PC-3 (cell line): ENCODE results near the gene ISYNA1. TPM values are rescaled to one million over a fixed set of nuclear protein-coding genes. Genes with fewer than 3 reads are reported as not detected.

Experiments
- ATAC-seq: fragments of 200-7000 bp; cut with Tn5 transposase; 2 replicates; pipeline ENCODE4 v1.9.1; 2020; ENCODE audit warnings: mild to moderate bottlenecking, moderate library complexity
- BruUV-seq: library from RNA; stranded (reverse); fragments of 400-500 nt; replicated peaks from 2 replicates; lab custom pipeline; 2021; lab: Mats Ljungman, UMichigan
- CTCF ChIA-PET: fragments of 300-600 bp; sonication (Branson Sonifier 250); formaldehyde crosslinking; loops from one replicate; lab custom pipeline; 2022; ENCODE audit warnings: antibody characterized with exemption; lab: Charles Lee
- POLR2A ChIA-PET: fragments of 300-600 bp; sonication (Branson Sonifier 250); formaldehyde crosslinking; loops from one replicate; lab custom pipeline; 2022; ENCODE audit warnings: antibody characterized with exemption; ENCODE audit not compliant: unreplicated experiment; lab: Charles Lee
- DNase-seq: peaks from one replicate; pipeline ENCODE4 v3.0.0-alpha.2; 2015
- H2AFZ ChIP-seq: fragments of 300-600 bp; sonication (generic); 2 replicates; pipeline ENCODE4 v1.6.0; 2016; ENCODE audit warnings: antibody characterized with exemption, low read length
- H3F3A ChIP-seq: fragments of 300-600 bp; sonication (generic); one replicate; pipeline ENCODE4 v1.6.0; 2017; ENCODE audit warnings: antibody characterized with exemption, low read length, control low read depth, mild to moderate bottlenecking; ENCODE audit not compliant: unreplicated experiment
- H3K27ac ChIP-seq: fragments of 300-600 bp; sonication (generic); 2 replicates; pipeline ENCODE4 v1.5.1; 2016; ENCODE audit warnings: mild to moderate bottlenecking, low read length
- H3K27me3 ChIP-seq: fragments of 300-600 bp; sonication (generic); 2 replicates; pipeline ENCODE4 v1.6.1; 2016; ENCODE audit warnings: low read length, mixed read lengths
- H3K36me3 ChIP-seq: fragments of 300-600 bp; sonication (generic); 2 replicates; pipeline ENCODE4 v1.6.1; 2016; ENCODE audit warnings: low read depth, mixed run types, low read length, mixed read lengths
- H3K4me1 ChIP-seq: fragments of 300-600 bp; sonication (generic); 2 replicates; pipeline ENCODE4 v1.5.1; 2016; ENCODE audit warnings: low read length; ENCODE audit not compliant: insufficient read depth
- H3K4me2 ChIP-seq: fragments of 300-600 bp; sonication (generic); 2 replicates; pipeline ENCODE4 v1.6.0; 2016; ENCODE audit warnings: low read length
- H3K4me3 ChIP-seq: fragments of 300-600 bp; sonication (generic); 2 replicates; pipeline ENCODE4 v1.5.1; 2016; ENCODE audit warnings: mild to moderate bottlenecking, low read length, mixed read lengths
- H3K79me2 ChIP-seq: fragments of 300-600 bp; sonication (generic); 2 replicates; pipeline ENCODE4 v1.6.1; 2017; ENCODE audit warnings: low read length, mixed read lengths
- H3K9ac ChIP-seq: fragments of 300-600 bp; sonication (generic); 2 replicates; pipeline ENCODE4 v1.6.0; 2016; ENCODE audit warnings: mild to moderate bottlenecking, low read length
- H3K9me2 ChIP-seq: fragments of 300-600 bp; sonication (generic); replicated peaks from 2 replicates; pipeline ENCODE4 v1.6.1; 2016; ENCODE audit warnings: mixed run types, low read length, mixed read lengths
- H3K9me3 ChIP-seq: fragments of 300-600 bp; sonication (generic); 2 replicates; pipeline ENCODE4 v1.6.1; 2016; ENCODE audit warnings: low read length, mixed read lengths
- H4K20me1 ChIP-seq: fragments of 300-600 bp; sonication (generic); 2 replicates; pipeline ENCODE4 v1.6.1; 2016; ENCODE audit warnings: low read length, mixed read lengths
- EZH2 ChIP-seq: fragments of 300-600 bp; sonication (generic); IDR thresholded peaks from one replicate; pipeline ENCODE4 v1.6.1; 2017; ENCODE audit warnings: antibody characterized with exemption, mild to moderate bottlenecking, low read length; ENCODE audit not compliant: unreplicated experiment
- EZH2phosphoT487 ChIP-seq: fragments of 300-600 bp; sonication (generic); IDR thresholded peaks from 2 replicates; pipeline ENCODE4 v1.6.1; 2018; ENCODE audit warnings: mild to moderate bottlenecking, antibody characterized with exemption, low read length, borderline replicate concordance
- intact Hi-C: fragments of 100-400 bp; cut with micrococcal nuclease; formaldehyde crosslinking; loops from 2 replicates; pipeline ENCODE4 v1.9.0; 2023
- total RNA-seq: library from RNA; depleted of rRNA; stranded (reverse); fragments of >200 nt; gene quantifications from 2 replicates; pipeline ENCODE4 v1.2.3, GENCODE V29; 2014
- TF ChIP-seq, protein P1 (sequence below): fragments of 300-600 bp; sonication (generic); conservative IDR thresholded peaks from 2 replicates; pipeline ENCODE4 v1.5.1; 2017; ENCODE audit warnings: antibody characterized with exemption, low read depth, mild to moderate bottlenecking, low read length

ISYNA1 gene
- total RNA-seq, 1 experiment from 2014 or later = 19.4 TPM

DNA sequence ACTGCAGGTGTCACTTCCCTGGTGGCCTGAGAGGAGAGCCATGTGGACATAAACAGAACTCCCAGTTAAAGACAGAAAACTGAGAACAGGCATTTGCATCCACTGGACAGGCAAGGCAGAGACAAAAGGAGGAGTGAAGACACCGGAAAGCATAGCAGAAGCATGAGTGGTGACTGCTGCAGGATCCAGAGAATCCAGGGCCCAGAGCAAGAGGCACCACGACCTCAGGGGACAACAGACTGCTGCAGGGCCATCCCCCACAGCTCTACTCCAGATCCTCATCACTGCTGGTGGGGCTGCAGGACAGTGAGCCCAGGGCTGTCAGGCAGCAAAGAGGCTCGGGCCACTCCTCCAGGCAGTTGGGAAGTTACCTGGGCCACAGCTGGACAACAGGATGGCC is 14.5 kb upstream of the ISYNA1 start:
- Histone ChIP-seq H4K20me1 (no peaks in the 10 kb centered on the region), H3F3A (no peaks in the 10 kb centered on the region), H3K27ac (no peak overlapping the region), H3K9me2 (no peaks in the 10 kb centered on the region), H2AFZ (no peak overlapping the region), H3K4me2 (no peak overlapping the region), H3K27me3 (no peaks in the 10 kb centered on the region), H3K4me3 (no peak overlapping the region), H3K9ac (no peak overlapping the region), H3K4me1 (peaks cover 21% of the 10 kb centered on the region), H3K9me3 (no peaks in the 10 kb centered on the region), H3K36me3 (peaks cover 10% of the 10 kb centered on the region), H3K79me2 (no peaks in the 10 kb centered on the region)
- intact Hi-C loops = no loop called here
- ChIA-PET POLR2A (no interaction called here), CTCF (no interaction called here)
- DNase-seq = no peak
- ATAC-seq = no peak
- no peak for TF ChIP-seq EZH2
- TF ChIP-seq EZH2phosphoT487 = no peak
- TF ChIP-seq, protein P1, sequence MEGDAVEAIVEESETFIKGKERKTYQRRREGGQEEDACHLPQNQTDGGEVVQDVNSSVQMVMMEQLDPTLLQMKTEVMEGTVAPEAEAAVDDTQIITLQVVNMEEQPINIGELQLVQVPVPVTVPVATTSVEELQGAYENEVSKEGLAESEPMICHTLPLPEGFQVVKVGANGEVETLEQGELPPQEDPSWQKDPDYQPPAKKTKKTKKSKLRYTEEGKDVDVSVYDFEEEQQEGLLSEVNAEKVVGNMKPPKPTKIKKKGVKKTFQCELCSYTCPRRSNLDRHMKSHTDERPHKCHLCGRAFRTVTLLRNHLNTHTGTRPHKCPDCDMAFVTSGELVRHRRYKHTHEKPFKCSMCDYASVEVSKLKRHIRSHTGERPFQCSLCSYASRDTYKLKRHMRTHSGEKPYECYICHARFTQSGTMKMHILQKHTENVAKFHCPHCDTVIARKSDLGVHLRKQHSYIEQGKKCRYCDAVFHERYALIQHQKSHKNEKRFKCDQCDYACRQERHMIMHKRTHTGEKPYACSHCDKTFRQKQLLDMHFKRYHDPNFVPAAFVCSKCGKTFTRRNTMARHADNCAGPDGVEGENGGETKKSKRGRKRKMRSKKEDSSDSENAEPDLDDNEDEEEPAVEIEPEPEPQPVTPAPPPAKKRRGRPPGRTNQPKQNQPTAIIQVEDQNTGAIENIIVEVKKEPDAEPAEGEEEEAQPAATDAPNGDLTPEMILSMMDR = no peak
- no TSS peak for BruUV-seq

DNA sequence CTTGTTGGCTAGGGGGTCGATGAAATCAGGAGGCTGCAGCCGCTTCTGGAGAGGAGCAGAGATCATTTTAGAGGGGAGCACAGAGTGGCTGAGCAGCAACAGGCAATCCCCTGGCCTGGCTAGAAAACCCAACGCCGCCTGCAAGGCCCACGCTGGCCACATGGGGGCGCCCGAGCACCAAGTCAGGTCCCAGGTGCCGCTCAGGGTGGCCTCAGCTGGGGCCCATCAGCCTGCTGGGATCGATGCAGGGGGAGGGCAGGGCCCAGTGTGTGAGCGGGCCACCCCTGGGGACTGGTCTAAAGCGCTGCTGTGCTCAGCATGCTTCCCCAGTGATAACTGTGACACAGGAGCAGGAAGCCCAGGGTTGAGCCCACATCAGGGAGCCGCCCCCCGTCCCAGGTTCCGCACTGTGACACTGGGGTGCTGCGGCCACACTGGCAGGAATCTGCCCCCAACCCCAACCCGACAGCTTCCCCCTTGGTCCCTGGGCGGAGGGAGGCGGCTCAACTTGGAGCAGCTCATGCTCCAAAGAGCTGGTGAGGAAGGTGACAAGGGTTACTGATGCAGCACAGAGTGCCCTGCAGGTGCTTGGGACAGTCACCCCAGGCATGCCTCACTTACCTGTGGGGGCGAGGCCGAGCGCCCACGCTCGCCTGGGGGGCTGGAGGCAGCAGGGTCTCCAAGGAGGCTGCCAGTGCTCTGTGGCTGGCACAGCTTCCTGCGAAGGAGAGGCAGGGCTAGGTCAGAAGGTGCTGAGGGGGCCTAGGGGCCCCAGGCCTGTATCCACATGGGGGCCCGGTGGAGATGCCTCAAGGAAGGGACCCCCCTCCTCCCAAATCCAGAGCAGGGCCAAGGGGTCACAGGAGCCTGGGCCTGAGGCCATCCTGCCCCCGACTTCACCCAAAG is 13.3 kb upstream of the ISYNA1 start:
- Histone ChIP-seq H3K9me2 (no peaks in the 10 kb centered on the region), H3K4me3 (no peak overlapping the region), H2AFZ (no peak overlapping the region), H3K27me3 (no peaks in the 10 kb centered on the region), H3K79me2 (no peaks in the 10 kb centered on the region), H3K9me3 (no peaks in the 10 kb centered on the region), H3K27ac (no peak overlapping the region), H3K36me3 (peaks cover 15% of the 10 kb centered on the region), H3K4me2 (no peak overlapping the region), H3K4me1 (peaks cover 21% of the 10 kb centered on the region), H3F3A (no peaks in the 10 kb centered on the region), H4K20me1 (no peaks in the 10 kb centered on the region), H3K9ac (no peak overlapping the region)
- ChIA-PET CTCF (interaction anchor here (0.6 to 1.1 kb wide), 5 partner anchors 11 to 139 kb away, joined by 3 to 14 read pairs (median 3); no protein-coding TSS in a partner anchor), POLR2A (no interaction called here)
- ATAC-seq = peak; percentile 58
- intact Hi-C loops = no loop called here
- BruUV-seq = no TSS peak
- peak; percentile 82 for DNase-seq
- TF ChIP-seq EZH2 (no peak), EZH2phosphoT487 (no peak)
- TF ChIP-seq, protein P1 = peak; percentile 96
